Spleen (tissue), 11 donors: Measurements from ENCODE around the gene EFL1. TPM values are rescaled to one million over a fixed set of nuclear protein-coding genes. Genes with fewer than 3 reads are reported as not detected.

ENCODE experiments used
- DNase-seq: peaks from one replicate; pipeline ENCODE4 v3.0.0-alpha.2; 2020
- H3K27ac ChIP-seq, 8 donors: fragments of 200-600 bp; sonication (generic) in 7 of 8; 1 replicate in 4 of 8; 2 replicates in 4 of 8; pipeline versions ENCODE4 v1.5.0 to v1.8.0; 2016 to 2021; ENCODE audit warnings: inconsistent platforms in 4 of 8, mild to moderate bottlenecking in 4 of 8, moderate library complexity in 1 of 8
- H3K27me3 ChIP-seq, 7 donors: fragments of 200-600 bp; sonication (generic) in 6 of 7; replicated peaks in 1 of 7; 1 replicate in 4 of 7; 2 replicates in 3 of 7; pipeline versions ENCODE4 v1.5.0 to v1.8.0; 2016 to 2021; ENCODE audit warnings: inconsistent platforms in 3 of 7, mild to moderate bottlenecking in 1 of 7
- H3K36me3 ChIP-seq, 6 donors: fragments of 200-600 bp; sonication (generic) in 5 of 6; 1 replicate in 4 of 6; 2 replicates in 2 of 6; pipeline versions ENCODE4 v1.5.0 to v1.8.0; 2016 to 2021; ENCODE audit warnings: inconsistent platforms in 2 of 6
- H3K4me1 ChIP-seq, 6 donors: fragments of 200-600 bp; sonication (generic) in 5 of 6; 1 replicate in 3 of 6; 2 replicates in 3 of 6; pipeline versions ENCODE4 v1.5.0 to v1.8.0; 2016 to 2021; ENCODE audit warnings: inconsistent platforms in 3 of 6
- H3K4me3 ChIP-seq, 8 donors: fragments of 200-600 bp; sonication (generic) in 7 of 8; 1 replicate in 4 of 8; 2 replicates in 4 of 8; pipeline versions ENCODE4 v1.5.0 to v1.8.0; 2016 to 2021; ENCODE audit warnings: inconsistent platforms in 4 of 8, mild to moderate bottlenecking in 4 of 8, moderate library complexity in 2 of 8
- H3K9me3 ChIP-seq, 8 donors: fragments of 200-600 bp; sonication (generic) in 7 of 8; 1 replicate in 4 of 8; 2 replicates in 4 of 8; pipeline versions ENCODE4 v1.5.0 to v1.8.0; 2016 to 2021; ENCODE audit warnings: inconsistent platforms in 4 of 8
- CTCF ChIP-seq, 11 experiments: fragments of 200-600 bp in 7 of 11; fragments of 450-650 bp in 4 of 11; sonication (generic) in 4 of 11; IDR thresholded peaks in 8 of 11; conservative IDR thresholded peaks in 3 of 11; 1 replicate in 7 of 11; 2 replicates in 4 of 11; pipeline versions ENCODE4 v1.4.0 to v1.8.0; 2016 to 2021; ENCODE audit warnings: antibody characterized with exemption in 11 of 11, inconsistent platforms in 4 of 11, mild to moderate bottlenecking in 1 of 11
- POLR2A ChIP-seq, 3 donors: fragments of 450-650 bp; IDR thresholded peaks; one replicate each; pipeline ENCODE4 v1.5.1; 2017; ENCODE audit warnings: antibody characterized with exemption in 3 of 3, mild to moderate bottlenecking in 1 of 3
- POLR2AphosphoS5 ChIP-seq, 3 donors: sonication (generic); formaldehyde crosslinking; IDR thresholded peaks; one replicate each; pipeline ENCODE4 v1.5.1; 2017; ENCODE audit warnings: antibody characterized with exemption in 3 of 3
- WGBS, 5 donors: extraction: QIAGEN DNeasy Blood & Tissue Kit in 3 of 5; methylation state at CpG; one replicate each; pipeline versions ENCODE4 v1.1.5 to v1.1.7; 2013 to 2018; 5-methylcytosine and 5-hydroxymethylcytosine counted together
- intact Hi-C: fragments of 100-400 bp; cut with DNase I; formaldehyde crosslinking; loops from one replicate; pipeline ENCODE4 v1.15.0; 2023; ENCODE audit warnings: low total_unique reads
- polyA plus RNA-seq, 3 donors: library from polyadenylated mRNA; stranded (reverse); fragments of 200-250 nt; gene quantifications; one replicate each; pipeline ENCODE4 v1.2.1, GENCODE V29; 2013
- total RNA-seq, 7 donors: library from RNA; depleted of rRNA in 3 of 7; stranded (reverse); fragments of >200 nt in 3 of 7; fragmentation: NEBNext Ultra II Directional in 4 of 7; extraction: Animal tissue kit (Norgen Biotek cat#: 25700) in 4 of 7; gene quantifications; one replicate each; pipeline versions ENCODE4 v1.1.0 to v1.2.1, GENCODE V29; 2016 to 2021
- donor health status: healthy with polysubstance abuse.
- donor health status: DM: no; HTN: no; CAD: no; lungs with moderate emphysema.
- donor health status: DM: no; HTN: no; CAD: no.
- donor health status: Bipolar disorder and iron deficiency.
- donor health status: healthy.
- donor health status: DM: no; HTN: no; CAD: no.
- donor health status: DM: yes; HTN: yes; CAD: no.

The EFL1 gene
- total and polyA plus RNA-seq, 10 donors, result 3.1 to 21.9 (median 17.4) TPM

DNA sequence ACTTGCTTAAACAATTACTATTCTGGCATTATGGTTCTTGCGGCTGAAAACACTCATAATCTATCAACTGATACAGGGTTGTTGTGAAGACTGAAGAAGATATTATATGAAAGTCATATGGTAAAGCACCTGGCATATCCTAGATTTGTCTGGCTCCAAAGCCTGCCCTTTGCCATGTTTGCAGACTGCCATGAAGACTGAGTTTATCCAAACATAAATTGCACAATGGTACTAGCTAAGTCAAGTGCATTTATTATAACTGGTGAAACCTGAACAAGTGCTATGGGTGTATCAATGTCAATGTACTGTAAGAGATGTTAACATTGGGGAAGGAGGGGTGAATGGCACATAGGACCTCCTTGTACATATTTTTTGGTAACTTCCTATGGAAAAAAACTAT is 129.3 kb downstream of the EFL1 start:
- WGBS, 5 donors, result 95 to 100% (median 97%) methylated on average over 1 of the region's 1 CpG
- intact Hi-C loops, result no loop called here
- H3K4me3 ChIP-seq, result no peak overlapping the region
- H3K4me1 ChIP-seq, result no peaks in the 10 kb centered on the region
- DNase-seq, result no peak
- no peaks in the 10 kb centered on the region for H3K27me3 ChIP-seq
- TF ChIP-seq POLR2AphosphoS5 (IDR thresholded peaks at IDR 0.05), result no peak
- no peak for TF ChIP-seq CTCF (IDR thresholded peaks at IDR 0.05 in 8 of 11, conservative IDR thresholded peaks at IDR 0.05 in 3 of 11)
- no peak for TF ChIP-seq POLR2A (IDR thresholded peaks at IDR 0.05)
- H3K27ac ChIP-seq, result no peak overlapping the region
- peaks cover 3 to 99% (median 32%) of the 10 kb centered on the region in 6 donors for H3K36me3 ChIP-seq
- H3K9me3 ChIP-seq, result no peaks in the 10 kb centered on the region

GRCh38 chr15:82132742-82133141 is 129.8 kb downstream of the EFL1 start:
- 85 to 99% (median 96%) methylated on average over 2 of the region's 2 CpGs for WGBS, 5 donors
- Histone ChIP-seq H3K9me3 (no peaks in the 10 kb centered on the region), H3K4me1 (no peaks in the 10 kb centered on the region), H3K4me3 (no peak overlapping the region), H3K27me3 (no peaks in the 10 kb centered on the region), H3K27ac (no peak overlapping the region), H3K36me3 (peaks cover 3 to 99% (median 34%) of the 10 kb centered on the region in 6 donors)
- intact Hi-C loops, result no loop called here
- TF ChIP-seq CTCF (IDR thresholded peaks at IDR 0.05 in 8 of 11, conservative IDR thresholded peaks at IDR 0.05 in 3 of 11) (no peak), POLR2A (IDR thresholded peaks at IDR 0.05) (no peak), POLR2AphosphoS5 (IDR thresholded peaks at IDR 0.05) (no peak)
- DNase-seq, result no peak

GRCh38 chr15:82132096-82132495 is 130.4 kb downstream of the EFL1 start:
- no peak for DNase-seq
- peaks cover 3 to 98% (median 29%) of the 10 kb centered on the region in 6 donors for H3K36me3 ChIP-seq
- H3K27ac ChIP-seq, result no peak overlapping the region
- no peak for TF ChIP-seq CTCF (IDR thresholded peaks at IDR 0.05 in 8 of 11, conservative IDR thresholded peaks at IDR 0.05 in 3 of 11)
- no peak for TF ChIP-seq POLR2A (IDR thresholded peaks at IDR 0.05)
- no peak for TF ChIP-seq POLR2AphosphoS5 (IDR thresholded peaks at IDR 0.05)
- H3K27me3 ChIP-seq, result no peaks in the 10 kb centered on the region
- intact Hi-C loops, result no loop called here
- WGBS, 5 donors, result 91 to 96% (median 95%) methylated on average over 6 of the region's 6 CpGs
- no peak overlapping the region for H3K4me3 ChIP-seq
- H3K4me1 ChIP-seq, result no peaks in the 10 kb centered on the region
- no peaks in the 10 kb centered on the region for H3K9me3 ChIP-seq

GRCh38 chr15:82130248-82130647 is 132.3 kb downstream of the EFL1 start:
- H3K9me3 ChIP-seq, result no peaks in the 10 kb centered on the region
- no peaks in the 10 kb centered on the region for H3K27me3 ChIP-seq
- WGBS, 5 donors, result 56 to 84% (median 65%) methylated on average over 4 of the region's 4 CpGs
- H3K36me3 ChIP-seq, result peaks cover 3 to 96% (median 19%) of the 10 kb centered on the region in 6 donors
- no peak for DNase-seq
- H3K4me3 ChIP-seq, result no peak overlapping the region
- H3K27ac ChIP-seq, result no peak overlapping the region
- TF ChIP-seq POLR2A (IDR thresholded peaks at IDR 0.05) (no peak), CTCF (IDR thresholded peaks at IDR 0.05 in 8 of 11, conservative IDR thresholded peaks at IDR 0.05 in 3 of 11) (no peak), POLR2AphosphoS5 (IDR thresholded peaks at IDR 0.05) (no peak)
- no peaks in the 10 kb centered on the region for H3K4me1 ChIP-seq
- intact Hi-C loops, result no loop called here
